Uterus (tissue), 2 donors: ENCODE data around the gene WDTC1.

Experiments used
- POLR2A ChIP-seq, 2 donors: fragments of 450-650 bp; IDR thresholded peaks; one replicate each; pipeline ENCODE4 v1.6.1; 2016; ENCODE audit warnings: antibody characterized with exemption in 2 of 2, mild to moderate bottlenecking in 1 of 2, moderate library complexity in 1 of 2
- TF ChIP-seq, protein P1 (sequence below), 4 experiments: fragments of 200-600 bp in 2 of 4; fragments of 450-650 bp in 2 of 4; sonication (generic) in 2 of 4; IDR thresholded peaks; one replicate each; pipeline ENCODE4 v1.5.1; 2016 to 2019; ENCODE audit warnings: antibody characterized with exemption in 4 of 4, mild to moderate bottlenecking in 2 of 4, moderate library complexity in 1 of 4

DNA sequence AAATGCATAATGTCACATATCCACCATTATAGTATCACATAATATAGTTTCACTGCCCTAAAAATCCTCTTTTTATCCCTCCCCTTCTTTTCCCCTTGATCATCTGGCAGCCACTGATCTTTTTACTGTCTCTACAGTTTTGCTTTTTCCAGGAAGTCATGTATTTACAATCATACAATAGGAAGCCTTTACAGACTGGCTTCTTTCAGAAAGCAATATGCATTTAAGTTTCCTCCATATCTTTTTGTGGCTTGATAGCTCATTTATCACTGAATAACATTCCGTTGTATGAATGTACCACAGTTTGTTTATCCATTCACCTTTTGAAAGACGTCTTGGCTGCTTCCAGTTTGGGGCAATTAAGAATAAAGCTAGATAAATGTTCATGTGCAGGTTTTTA is 14.3 kb upstream of the WDTC1 start:
- TF ChIP-seq, protein P1, sequence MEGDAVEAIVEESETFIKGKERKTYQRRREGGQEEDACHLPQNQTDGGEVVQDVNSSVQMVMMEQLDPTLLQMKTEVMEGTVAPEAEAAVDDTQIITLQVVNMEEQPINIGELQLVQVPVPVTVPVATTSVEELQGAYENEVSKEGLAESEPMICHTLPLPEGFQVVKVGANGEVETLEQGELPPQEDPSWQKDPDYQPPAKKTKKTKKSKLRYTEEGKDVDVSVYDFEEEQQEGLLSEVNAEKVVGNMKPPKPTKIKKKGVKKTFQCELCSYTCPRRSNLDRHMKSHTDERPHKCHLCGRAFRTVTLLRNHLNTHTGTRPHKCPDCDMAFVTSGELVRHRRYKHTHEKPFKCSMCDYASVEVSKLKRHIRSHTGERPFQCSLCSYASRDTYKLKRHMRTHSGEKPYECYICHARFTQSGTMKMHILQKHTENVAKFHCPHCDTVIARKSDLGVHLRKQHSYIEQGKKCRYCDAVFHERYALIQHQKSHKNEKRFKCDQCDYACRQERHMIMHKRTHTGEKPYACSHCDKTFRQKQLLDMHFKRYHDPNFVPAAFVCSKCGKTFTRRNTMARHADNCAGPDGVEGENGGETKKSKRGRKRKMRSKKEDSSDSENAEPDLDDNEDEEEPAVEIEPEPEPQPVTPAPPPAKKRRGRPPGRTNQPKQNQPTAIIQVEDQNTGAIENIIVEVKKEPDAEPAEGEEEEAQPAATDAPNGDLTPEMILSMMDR (IDR thresholded peaks at IDR 0.05) = no peak
- no peak for TF ChIP-seq POLR2A (IDR thresholded peaks at IDR 0.05)
